KG1 (cell line): ENCODE data around the gene TOX3.

ENCODE experiments used
- DNase-seq: peaks from one replicate; lab custom pipeline; 2025; lab: John Stamatoyannopoulos, UW

The TOX3 gene

DNA sequence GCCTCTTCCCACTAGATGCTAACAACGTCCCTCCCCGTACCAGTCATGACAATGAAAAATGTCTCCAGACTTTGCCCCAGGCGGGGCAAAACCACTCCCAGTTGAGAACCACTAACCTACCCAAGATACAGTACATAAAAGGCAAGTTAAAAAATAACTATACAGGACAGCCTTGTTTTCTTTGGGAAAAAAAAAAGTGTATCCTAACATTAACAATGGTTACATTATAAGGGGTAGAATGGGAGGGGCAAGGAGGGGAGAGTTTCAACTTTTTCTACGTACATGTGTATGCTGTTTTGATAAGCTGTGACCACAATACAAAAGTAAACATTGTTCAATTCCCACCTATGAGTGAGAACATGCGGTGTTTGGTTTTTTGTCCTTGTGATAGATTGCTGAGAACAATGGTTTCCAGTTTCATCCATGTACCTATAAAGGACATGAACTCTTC, 94.9 kb downstream of the TOX3 start:
- DNase-seq, result no peak

DNA sequence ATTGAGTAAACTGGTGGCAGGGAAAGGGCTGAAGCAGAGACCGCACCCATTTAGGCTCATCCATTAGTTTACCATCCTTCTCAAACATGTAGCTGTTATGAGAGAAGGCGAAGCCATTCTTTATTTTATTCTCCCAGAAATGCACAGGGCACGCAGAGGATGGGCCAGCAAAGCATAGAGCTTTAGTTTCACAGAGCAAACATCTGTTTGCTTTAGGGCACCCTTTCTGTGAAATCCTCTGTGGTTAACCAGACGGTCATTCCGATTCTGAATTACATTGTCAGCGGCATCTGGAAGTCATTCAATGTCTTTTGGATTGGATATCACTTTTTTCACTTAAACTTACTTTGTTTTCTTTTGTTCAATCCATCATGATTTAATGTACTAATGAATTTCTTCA, 96.0 kb downstream of the TOX3 start:
- DNase-seq, result no peak

DNA sequence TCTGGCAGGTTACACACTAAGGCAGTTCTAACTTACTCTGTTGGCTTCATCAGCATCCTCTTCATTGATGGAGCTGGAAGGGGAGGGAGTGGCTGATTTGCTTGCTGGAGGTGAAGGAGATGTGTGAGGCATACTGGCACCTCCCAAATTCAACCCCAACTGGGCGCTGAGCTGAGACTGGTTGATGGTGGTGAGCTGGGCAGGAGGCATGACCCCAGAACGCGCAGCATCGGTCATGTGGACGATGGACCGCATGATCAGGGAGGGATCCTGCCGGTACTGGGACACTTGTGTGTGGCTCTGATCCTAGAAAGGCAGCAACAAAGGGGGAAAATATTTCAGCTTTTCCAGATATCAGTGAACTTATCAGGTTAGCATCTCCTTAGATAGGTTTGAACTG, 96.7 kb downstream of the TOX3 start:
- no peak for DNase-seq

DNA sequence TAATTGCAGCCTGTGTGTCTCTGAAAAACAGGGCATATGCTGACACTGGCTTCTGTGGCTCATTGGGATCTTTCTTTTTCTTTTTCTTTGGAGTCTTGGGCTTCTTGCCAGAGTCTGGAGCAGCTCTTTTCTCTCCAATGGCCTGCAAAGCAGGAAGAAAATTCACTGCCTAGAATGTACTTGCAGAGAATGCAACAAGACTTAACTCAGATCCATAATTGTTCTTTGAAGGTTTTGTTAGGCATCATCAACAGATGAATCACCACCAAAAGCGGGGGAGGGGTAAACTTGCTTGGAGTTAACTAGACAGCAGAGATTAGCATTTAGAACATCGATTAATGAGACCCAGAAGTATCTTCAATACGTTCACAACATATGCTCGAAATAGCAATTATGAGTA, 100.9 kb downstream of the TOX3 start:
- no peak for DNase-seq

DNA sequence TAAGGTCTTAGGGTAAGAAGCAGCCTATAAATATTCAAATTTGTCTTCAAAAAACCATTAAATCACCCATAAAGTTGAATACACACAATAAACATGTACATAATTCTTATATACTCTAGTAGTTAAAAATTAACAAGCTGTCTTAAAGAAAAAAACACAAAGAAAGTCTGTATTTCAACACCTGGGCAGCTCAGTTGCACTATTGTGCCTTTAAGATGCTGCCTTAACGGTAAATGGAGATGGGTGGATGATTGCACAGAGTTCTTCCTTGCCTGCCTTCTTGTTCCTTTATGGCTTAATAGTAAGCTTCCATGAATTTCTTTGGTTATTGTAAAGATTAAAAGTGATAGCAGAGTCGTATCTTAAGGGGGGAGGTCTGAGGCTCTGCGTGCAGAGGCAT, 105.1 kb downstream of the TOX3 start:
- no peak for DNase-seq

DNA sequence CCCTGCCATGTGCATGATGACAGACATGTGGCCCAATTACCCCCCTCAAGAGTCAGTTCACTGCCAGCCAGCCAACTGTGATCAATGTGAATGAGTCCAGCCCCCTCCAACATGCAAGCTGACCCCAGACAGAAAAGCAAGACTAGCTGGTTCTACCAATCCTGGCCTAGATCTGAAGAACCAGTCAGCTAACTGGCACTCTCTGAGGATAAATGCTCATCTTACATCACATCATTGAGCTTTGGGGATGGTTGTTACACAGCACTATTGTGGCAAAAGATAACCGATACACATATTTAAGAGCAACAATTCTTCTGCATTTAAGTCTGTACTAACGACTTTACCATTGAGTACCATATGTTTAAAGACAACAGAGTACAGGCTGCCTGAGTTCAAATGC, 106.7 kb downstream of the TOX3 start:
- DNase-seq, result no peak

DNA sequence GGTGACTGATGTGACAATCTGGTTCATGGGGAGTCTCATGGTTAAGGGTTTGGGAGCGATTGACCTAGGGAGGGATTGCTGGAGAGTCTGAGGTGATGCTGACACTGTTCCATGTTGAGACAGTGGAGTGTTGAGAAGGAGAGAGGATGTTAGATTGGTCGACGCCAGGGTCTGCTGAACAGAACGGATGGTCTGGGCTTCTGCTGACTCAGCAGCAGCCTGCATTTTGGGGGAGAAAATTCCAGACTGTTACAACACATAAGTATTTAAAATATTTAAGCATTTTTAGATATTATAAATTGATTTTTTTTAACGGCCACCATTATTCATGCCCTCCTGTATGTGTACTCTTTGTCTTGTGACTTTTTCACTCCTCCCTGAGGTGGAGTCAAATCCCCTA, 107.2 kb downstream of the TOX3 start:
- no peak for DNase-seq

DNA sequence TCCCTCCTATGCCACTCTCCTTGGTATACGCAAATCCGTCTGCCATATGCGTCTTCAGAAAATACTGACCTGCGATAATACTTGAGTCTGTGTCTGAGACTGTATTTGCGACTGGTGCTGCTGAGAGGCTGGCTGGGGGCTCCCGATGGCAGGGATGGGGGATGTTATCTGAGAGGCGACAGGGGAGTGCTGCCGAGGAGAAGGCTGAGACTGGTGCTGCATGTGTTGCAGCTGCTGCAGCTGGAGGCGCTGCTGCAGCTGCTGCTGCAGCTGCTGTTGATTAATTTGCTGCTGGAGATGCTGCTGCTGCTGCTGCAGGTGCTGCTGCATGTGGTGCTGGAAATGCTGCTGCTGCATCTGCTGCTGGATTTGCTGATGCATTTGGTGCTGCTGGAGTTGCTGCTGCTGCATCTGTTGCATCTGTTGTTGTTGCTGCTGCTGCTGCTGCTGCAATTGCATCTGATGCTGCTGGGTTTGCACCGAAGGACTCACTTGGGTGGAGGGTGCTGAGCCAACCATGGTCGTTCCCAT, 107.7 kb downstream of the TOX3 start:
- DNase-seq, result no peak

DNA sequence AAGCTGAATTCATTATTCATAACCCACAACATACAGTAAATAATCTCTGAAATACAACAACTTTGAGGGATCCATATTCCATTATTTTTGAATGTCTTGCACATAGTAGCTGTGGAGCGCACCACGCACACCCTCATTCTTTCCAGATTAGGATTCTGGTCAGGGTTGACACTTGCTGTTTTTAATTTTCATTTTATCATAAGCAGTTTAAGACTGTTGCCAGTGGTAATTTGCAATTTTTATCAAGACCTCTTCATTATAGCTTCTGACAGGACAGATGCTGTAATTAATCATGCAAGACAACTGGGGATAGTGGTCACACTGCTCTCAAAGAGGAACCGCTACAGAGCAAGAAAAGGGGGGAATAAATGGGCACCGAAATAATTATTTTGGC, 109.7 kb downstream of the TOX3 start:
- no peak for DNase-seq

DNA sequence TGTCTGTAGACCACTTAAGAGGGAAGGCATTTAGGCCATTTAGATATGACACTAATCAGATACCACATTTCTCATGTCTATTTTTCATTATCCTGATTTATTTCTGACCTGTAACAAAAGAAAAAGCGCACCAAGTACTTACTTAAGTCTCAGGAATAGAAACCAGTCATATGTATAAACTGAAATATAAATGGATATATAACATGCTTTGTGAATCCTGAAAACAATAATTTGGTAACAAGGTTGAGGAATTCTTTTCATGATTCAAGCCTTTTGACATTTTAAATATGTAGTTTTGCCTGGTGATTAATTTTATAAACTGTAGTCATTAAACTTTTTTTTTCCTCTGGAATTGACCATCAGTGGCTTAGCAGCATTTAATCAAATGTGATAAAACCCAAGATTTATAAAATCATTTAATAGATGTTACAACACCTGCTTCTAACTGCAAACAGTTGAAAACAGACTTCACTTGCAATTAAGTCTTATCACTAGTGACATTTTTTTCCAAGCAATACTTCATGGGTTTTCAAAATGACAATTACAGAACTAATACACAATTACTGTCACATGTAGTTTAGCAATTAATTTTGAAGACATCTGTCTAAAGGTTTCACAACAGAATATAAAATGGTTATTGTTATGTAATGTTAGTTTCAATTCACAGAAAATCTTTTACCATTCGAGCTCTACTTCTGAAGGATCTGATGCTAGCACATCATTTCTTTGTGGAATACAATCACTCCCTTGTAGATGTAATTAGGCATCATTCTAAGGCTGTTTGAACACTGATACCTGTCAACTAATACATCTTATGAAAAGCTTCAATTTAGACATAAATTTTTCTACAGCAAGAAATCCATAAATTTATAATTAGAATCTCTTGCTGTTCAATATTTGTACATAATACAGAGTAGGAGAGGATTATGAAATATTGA, 110.3 kb downstream of the TOX3 start:
- DNase-seq, result no peak

DNA sequence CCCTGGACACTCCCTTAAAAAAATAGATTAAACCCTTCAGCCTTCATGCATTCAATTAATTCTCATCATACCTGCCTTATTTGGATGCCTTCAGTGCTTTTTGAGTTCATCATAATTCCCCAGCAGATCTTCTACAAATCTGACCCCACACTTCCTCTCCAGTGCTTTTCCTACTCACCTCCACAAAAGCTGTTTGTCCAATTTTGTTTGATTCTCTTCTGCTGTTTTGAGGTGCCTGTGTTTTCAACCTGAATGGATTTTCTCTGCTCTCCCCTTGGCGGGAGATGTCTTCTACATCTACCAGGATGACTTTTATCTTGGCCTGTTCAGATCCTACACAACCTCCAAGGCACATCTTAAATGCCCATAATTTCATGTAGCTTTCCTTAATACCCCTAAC, 112.7 kb downstream of the TOX3 start:
- no peak for DNase-seq

DNA sequence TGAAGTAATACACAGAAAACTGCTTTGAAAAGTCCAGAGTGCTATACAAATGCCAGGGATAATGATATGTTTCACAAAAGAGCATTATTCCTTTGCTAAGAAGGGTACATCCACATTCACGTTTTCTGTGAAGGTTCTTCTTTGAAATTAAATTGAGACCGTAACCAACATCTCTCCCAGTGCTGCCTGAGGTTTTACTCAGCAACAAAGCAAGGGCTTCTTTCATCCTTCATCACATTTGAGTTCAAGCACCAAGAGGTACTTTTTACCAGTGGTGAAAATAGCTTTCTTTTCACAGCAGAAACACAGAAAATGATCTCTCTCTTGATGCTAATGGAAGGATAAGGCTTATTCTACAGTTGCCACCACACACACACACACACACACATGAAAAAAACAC, 113.3 kb downstream of the TOX3 start:
- DNase-seq, result no peak

DNA sequence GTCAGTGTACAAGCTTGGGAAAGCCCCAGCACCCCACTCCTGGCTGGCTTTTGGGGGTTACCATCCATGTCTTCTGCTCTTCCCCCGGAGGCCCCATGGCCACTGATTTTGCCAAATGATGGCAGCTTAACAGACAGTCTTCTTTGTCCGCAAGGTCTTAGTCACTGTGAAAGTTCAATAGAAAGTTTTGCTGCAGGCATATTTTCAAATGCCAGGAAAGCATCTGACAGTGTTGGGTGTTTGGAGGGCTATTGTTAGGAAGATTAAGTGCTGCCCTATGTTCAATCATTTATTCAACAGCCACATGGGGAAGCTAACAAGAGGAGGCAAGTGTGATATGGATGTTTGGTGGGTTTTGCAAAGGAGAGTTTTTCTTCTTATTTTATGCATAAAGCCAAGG, 122.4 kb downstream of the TOX3 start:
- DNase-seq, result no peak

DNA sequence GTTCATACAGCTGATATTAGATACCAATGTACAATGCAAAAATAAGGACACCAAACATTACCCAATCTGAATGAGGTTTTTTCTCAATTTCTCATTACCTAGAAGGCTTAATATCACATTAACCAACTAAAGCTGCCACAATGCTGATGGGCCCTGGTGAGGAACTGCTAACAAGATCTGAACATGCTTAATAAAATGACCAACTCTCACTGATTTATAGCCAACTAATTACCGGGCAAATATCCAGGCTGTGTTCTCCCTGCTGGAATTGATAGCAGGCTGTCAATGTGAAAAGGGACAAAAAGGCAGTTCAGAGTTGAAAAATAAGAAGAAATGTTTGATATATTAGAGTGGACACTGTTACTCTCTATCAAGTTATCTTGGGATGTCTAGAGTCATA, 124.6 kb downstream of the TOX3 start:
- no peak for DNase-seq

DNA sequence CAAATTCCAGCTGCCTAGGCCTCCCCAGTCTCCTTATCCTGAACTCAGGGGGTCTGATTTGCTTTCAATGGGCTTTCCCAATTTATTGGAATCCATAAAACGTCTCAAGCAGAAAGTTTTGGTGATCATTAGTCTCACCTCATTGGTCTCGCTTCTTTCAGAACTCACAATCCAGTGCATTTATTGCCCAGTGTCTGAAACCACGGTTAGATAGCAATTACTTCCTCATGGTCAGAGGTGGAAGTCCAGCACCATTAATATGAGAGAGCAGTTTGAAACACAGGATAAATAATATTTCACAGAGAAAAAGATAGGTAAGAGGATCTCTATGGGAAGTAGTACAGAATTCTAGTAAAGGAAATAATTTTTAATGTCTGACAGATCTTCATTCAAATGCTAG, 128.7 kb downstream of the TOX3 start:
- DNase-seq, result no peak

DNA sequence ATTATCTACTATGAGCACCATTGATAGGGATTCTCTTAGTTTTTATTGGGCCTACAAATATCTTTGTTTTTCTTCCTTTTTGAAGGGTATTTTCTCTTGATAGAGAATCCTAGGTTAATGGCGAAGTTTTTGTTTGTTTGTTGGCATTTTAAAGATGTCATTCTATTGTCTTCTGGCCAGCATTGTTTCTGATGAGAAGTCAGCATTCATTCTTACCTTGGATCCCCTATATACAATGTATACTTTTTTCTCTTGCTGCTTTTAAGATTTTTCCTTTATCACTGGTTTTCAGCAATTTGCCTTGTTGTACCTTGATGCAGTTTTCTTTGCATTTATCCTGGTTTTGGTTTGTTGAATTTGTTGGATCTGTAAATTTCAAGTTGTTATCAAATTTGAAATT, 130.1 kb downstream of the TOX3 start:
- DNase-seq, result no peak

DNA sequence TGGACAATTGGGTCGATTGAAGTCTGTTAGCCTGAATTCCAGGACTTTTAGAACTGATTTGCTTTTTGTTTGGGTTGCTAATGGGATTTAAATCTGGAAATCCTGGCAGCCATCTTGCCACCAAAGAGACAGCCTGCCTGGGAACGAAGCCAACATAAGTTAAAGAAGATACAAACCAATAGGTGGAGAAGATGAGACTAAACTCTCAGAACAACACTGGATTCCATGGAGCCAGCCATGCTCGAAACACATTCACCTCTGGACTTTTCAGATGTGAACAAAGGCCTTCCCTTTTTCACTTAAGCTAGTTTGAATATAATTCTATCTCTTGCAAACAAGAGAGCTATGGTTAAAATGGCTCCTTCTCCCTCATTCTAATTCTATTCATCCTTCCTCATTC, 135.9 kb downstream of the TOX3 start:
- no peak for DNase-seq

DNA sequence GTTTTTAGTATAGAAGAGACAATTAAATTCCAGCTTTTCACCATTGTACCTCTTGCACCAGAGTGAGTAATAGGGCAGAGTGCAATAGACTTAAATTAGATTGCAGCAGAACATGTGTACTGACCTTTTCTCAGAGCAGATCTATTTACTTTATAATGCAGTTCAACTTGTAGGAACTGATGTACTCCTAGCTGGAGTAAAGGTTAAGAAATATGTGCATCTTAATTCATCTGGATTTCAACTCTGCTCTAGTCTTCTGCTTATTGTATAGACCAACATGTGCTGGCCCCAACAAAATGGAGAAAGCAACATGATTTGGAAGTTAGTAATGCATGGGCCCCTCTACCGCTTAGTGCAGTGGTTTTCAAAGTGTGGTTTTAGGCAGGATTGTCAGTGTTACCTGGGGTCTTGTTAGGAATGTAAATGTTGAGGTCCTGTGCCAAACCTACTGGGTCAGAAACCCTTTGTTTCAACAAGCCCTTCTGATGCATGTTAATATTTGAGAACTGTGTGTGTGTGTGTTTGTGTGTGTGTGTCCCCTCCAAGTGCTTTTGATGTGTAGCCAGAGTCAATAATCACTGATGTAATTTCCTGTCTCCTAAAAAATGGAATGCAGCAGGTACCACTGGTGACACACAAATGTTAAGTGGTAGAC, 138.6 kb downstream of the TOX3 start:
- no peak for DNase-seq

DNA sequence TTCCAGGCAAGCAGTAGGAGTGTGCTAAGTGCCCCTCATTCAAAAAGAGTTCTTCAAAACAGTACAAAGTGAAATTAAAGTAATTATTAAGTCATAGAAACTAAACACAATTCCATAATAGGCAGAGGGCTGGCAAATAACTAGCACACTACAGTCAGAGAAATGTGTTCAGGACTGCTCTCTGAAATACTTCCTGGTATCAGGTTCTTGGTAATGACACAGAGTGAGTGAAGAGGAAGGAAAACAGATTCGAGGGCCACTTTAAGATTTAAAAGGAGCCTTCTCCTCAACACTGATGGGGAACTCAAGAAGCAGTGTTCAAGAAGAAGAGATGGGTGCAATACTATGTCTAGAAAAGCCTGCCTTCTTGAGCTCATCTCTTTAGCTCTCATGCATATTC, 139.2 kb downstream of the TOX3 start:
- no peak for DNase-seq

DNA sequence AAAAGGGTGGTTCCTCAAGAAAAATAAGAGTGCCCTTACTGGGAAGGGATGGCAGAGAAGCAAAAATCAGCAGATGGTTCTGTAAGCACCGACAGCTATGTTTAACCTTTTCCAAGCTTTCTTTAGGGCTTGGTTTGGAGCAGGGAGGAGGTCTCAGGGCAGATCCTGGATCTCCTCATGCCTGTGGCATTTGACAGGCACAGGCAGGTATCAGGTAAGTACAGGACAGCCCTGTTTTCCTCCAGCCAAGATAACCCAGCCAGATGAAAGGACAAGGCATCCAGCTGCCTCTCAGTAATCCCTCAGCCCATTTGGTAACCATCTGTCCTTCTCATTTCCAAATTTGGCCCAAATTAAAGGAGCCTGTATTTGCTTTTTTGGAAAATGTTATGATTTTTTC, 141.5 kb downstream of the TOX3 start:
- DNase-seq, result no peak

DNA sequence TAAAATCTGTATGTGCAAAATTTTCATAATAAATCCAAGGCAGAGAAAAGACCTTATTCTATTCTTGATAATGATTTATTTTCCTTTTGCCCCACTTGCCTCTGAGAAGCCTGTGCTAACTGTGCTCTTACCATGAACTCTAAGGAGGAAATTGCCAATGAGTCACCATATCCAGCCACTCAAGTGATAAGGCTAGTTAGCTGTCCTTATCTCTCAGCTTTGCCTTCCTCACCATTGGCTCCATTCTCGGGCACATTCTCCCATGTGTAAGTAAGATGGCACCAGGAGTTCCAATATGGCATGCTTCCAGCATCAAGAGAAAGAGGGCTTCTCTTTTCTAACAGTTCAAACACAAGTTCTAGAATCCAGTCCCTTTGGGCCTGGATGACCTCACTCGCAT, 142.4 kb downstream of the TOX3 start:
- DNase-seq, result no peak

DNA sequence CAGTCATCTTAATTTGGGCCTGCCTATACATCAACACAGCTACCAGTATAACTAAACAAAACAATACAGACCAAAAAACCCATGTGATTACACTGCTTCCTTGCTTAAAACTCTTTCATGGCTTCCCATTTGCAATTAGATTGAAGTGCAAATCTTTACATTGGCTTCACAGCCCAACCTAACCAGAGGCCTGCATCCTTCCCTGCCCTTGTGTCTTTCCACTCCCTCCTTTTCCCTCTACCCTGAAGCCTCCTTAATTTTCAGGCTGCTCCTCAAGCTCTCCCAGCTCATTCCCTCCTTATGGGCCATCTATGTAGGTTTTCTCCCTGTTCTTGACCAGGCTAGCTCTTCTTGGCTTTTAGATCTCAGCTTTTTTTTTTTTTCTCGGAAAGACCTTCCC, 147.8 kb downstream of the TOX3 start:
- no peak for DNase-seq

DNA sequence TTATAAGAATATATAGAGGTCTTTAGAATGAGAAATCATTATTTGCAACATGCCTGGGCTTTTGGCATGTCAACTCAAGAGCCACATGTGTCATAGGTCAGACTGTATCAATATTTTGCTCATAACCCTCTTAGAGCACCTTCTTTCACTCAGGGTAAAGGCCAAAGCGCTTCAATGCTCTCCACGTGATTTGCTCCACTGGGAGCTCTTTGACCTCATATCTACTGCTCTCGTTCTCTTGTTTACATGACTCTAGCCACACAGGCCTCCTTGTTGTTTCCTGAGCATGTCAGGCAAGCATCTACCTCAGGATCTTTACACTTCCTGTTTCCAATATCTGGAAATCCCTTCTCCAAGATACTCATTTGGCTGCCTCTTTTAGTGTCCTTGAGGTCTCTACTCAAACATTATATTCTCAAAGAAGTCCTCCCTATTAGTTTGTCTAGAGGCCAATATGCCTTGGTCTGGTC, 148.4 kb downstream of the TOX3 start:
- DNase-seq, result no peak
